ENCODE data around the gene ATXN7L3. TPM values are rescaled to one million over a fixed set of nuclear protein-coding genes. Genes with fewer than 3 reads are reported as not detected.

Gene ATXN7L3
- total and polyA plus RNA-seq, 9 of the 15 experiments (the other 6 are each of a cell fraction or from before 2014, with no cell fraction given): 0.62 to 66.1 (median 33.2) TPM

- TF ChIP-seq UBTF (IDR thresholded peaks at IDR 0.05; ENCODE audit: borderline replicate concordance in 1 of 2, low read depth in 2 of 2, low read length in 2 of 2) (no peak), GMEB1 (CRISPR knock-in tag; IDR thresholded peaks at IDR 0.05) (no peak), MTA1 (IDR thresholded peaks at IDR 0.05; ENCODE audit: borderline replicate concordance) (no peak), MCM3 (IDR thresholded peaks at IDR 0.05) (no peak), ILK (tag; IDR thresholded peaks at IDR 0.05; ENCODE audit: borderline replicate concordance, low read depth) (no peak), RFX1 (IDR thresholded peaks at IDR 0.05) (no peak), HBP1 (CRISPR knock-in tag; IDR thresholded peaks at IDR 0.05) (no peak), MITF (IDR thresholded peaks at IDR 0.05) (no peak), KHSRP (IDR thresholded peaks at IDR 0.05) (no peak), ATF1 (CRISPR knock-in tag; IDR thresholded peaks at IDR 0.05) (no peak), ATF1 (tag; IDR thresholded peaks at IDR 0.05) (no peak), RBM17 (IDR thresholded peaks at IDR 0.05; ENCODE audit: borderline replicate concordance, low read depth, low read length) (no peak), BHLHE40 (IDR thresholded peaks at IDR 0.05; ENCODE audit: low read length) (no peak; the same call in 1 of the 2 replicates), SNRNP70 (optimal IDR thresholded peaks at IDR 0.05; ENCODE audit: low read depth, low read length) (no peak), PYGO2 (tag; IDR thresholded peaks at IDR 0.05) (no peak), ZNF282 (CRISPR knock-in tag; IDR thresholded peaks at IDR 0.05) (0 out of 2 replicates have a peak, but pooled peaks have one; percentile 5), HLTF (IDR thresholded peaks at IDR 0.05) (no peak), U2AF2 (optimal IDR thresholded peaks at IDR 0.05; ENCODE audit: low read depth, low read length) (no peak), ZNF280A (IDR thresholded peaks at IDR 0.05; ENCODE audit: low read depth, partially characterized antibody) (no peak), ELF4 (CRISPR knock-in tag; IDR thresholded peaks at IDR 0.05) (no peak), BACH1 (tag; IDR thresholded peaks at IDR 0.05) (no peak), ZKSCAN3 (CRISPR knock-in tag; IDR thresholded peaks at IDR 0.05) (no peak)
These were observed 18.8 kb upstream of the ATXN7L3 start (continued) for GRCh38 chr17:44218344-44219107.

Data from K562 (cell line).